ENCODE measurements around the gene BMPR1B. TPM values are rescaled to one million over a fixed set of nuclear protein-coding genes. Genes with fewer than 3 reads are reported as not detected.

The BMPR1B gene
- total RNA-seq, 4 donors from 2014 or later: 0.46 to 1.3 (median 0.88) TPM

DNA sequence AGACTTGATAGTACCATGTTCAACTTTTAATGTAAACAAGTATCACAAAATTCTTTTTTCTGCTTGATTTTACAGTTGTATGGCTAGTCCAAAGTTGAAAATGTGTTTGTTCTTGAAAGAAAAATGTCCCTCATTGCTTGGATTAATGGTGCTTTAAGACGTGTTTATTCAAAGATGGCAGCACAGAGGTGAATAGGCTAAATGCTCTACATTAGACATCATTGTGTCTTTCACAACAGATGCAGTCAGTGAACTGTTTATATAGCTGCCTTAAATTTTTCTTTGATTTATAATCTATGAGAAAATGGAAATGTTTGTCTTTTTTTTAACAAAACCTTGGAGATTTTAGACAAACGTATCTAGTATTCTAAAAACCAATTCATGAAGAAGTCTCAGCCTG, 137.3 kb downstream of the BMPR1B start:
- 81 to 86% methylated on average over 2 of the region's 2 CpGs for WGBS, 2 donors
- no peak overlapping the region for H3K4me3 ChIP-seq (ENCODE audit: low read depth, poor library complexity, severe bottlenecking)
- TF ChIP-seq, protein P1, sequence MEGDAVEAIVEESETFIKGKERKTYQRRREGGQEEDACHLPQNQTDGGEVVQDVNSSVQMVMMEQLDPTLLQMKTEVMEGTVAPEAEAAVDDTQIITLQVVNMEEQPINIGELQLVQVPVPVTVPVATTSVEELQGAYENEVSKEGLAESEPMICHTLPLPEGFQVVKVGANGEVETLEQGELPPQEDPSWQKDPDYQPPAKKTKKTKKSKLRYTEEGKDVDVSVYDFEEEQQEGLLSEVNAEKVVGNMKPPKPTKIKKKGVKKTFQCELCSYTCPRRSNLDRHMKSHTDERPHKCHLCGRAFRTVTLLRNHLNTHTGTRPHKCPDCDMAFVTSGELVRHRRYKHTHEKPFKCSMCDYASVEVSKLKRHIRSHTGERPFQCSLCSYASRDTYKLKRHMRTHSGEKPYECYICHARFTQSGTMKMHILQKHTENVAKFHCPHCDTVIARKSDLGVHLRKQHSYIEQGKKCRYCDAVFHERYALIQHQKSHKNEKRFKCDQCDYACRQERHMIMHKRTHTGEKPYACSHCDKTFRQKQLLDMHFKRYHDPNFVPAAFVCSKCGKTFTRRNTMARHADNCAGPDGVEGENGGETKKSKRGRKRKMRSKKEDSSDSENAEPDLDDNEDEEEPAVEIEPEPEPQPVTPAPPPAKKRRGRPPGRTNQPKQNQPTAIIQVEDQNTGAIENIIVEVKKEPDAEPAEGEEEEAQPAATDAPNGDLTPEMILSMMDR (IDR thresholded peaks at IDR 0.05): no peak
- TF ChIP-seq POLR2A (IDR thresholded peaks at IDR 0.05): no peak
- intact Hi-C loops (cut with DNase I; ENCODE audit: low total_unique reads): no loop called here
- DNase-seq (ENCODE audit: low spot score in 2 of 2): no peak

DNA sequence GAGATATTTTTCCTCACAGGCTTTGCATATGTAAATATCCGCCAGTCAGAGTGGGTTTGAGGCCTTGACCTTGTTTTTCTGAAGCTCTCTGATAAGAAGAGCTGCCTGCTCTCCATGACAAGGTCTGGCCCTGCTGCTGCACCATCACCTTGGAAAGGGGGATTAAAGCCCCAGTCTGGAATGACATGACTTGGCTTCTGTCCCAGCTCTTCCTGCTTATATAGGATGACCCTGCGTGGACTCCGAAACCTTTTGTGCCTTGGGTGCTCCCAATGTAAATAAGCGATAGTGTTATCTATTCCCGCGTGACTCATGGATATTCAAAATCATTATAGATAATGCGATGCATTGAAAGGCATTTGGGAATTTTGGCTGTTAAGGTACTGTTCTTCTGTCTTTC, 139.3 kb downstream of the BMPR1B start:
- intact Hi-C loops (cut with DNase I; ENCODE audit: low total_unique reads): no loop called here
- DNase-seq (ENCODE audit: low spot score in 2 of 2): no peak
- no peak overlapping the region for H3K4me3 ChIP-seq (ENCODE audit: low read depth, poor library complexity, severe bottlenecking)
- TF ChIP-seq, protein P1 (IDR thresholded peaks at IDR 0.05): no peak
- no peak for TF ChIP-seq POLR2A (IDR thresholded peaks at IDR 0.05)
- WGBS, 2 donors: 91 to 93% methylated on average over 7 of the region's 7 CpGs

DNA sequence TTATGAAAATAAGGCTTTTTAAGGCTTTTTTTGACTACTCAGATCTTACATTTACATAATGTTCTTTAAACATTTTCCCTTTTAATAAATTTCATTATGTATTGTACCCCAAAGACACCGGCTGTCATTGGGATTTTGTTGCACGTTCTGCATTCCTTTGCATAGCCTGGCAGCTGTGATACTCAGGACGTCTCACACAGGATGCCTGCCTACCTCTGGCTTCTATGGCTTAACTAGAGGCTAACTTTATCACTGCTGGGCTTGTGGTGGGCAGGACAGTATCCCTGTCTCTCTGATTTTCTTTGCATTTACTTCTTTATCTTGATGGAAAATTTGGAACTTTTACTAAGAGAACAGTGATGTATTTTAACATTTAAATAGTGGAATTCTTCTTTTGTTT, 147.8 kb downstream of the BMPR1B start:
- WGBS, 2 donors: 52 to 53% methylated on average over 3 of the region's 3 CpGs
- intact Hi-C loops (cut with DNase I; ENCODE audit: low total_unique reads): no loop called here
- H3K4me3 ChIP-seq (ENCODE audit: low read depth, poor library complexity, severe bottlenecking): no peak overlapping the region
- DNase-seq (ENCODE audit: low spot score in 2 of 2): no peak
- TF ChIP-seq, protein P1 (IDR thresholded peaks at IDR 0.05): no peak
- TF ChIP-seq POLR2A (IDR thresholded peaks at IDR 0.05): no peak

DNA sequence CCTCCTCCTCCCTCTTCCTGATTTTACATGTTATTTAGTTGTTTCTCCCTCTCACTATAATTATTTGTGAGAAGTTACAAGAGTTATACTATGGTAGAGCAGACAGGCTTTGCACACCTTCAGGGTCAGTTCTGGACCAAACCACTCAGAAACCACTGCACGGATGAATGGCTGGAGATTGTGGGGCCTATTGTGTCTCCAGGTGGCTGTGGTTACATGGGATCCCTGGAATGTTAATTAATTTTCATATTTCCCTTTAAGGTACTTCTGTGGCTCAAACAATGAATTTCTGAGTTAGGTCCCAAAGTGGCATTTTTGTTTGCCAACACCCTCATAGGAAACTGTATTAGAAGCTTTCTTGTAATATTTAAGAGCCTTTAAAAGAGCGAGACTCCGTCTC, 151.9 kb downstream of the BMPR1B start:
- no peak overlapping the region for H3K4me3 ChIP-seq (ENCODE audit: low read depth, poor library complexity, severe bottlenecking)
- WGBS, 2 donors: 90 to 91% methylated on average over 3 of the region's 3 CpGs
- intact Hi-C loops (cut with DNase I; ENCODE audit: low total_unique reads): no loop called here
- TF ChIP-seq, protein P1 (IDR thresholded peaks at IDR 0.05): no peak
- TF ChIP-seq POLR2A (IDR thresholded peaks at IDR 0.05): no peak
- DNase-seq (ENCODE audit: low spot score in 2 of 2): no peak

DNA sequence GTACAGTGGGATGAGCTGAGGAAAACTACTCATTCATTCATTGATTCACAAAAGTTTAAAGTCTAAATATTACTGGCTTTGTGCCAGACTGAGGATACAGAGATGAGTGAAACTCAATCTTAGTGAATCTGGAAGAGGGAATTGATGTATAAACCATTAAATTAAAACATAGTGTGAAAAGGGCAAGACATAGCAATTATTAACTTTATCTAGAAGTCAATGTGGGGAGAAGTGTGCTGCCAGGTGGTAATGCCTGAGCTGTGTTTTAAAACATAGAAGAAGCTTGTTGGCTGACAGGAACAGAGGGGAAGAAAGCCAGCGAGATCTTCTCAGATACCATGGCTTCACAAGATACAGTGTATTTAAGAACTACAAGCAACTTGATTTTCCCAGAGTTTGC, 153.4 kb downstream of the BMPR1B start:
- no peak overlapping the region for H3K4me3 ChIP-seq (ENCODE audit: low read depth, poor library complexity, severe bottlenecking)
- DNase-seq (ENCODE audit: low spot score in 2 of 2): no peak
- TF ChIP-seq, protein P1 (IDR thresholded peaks at IDR 0.05): no peak
- TF ChIP-seq POLR2A (IDR thresholded peaks at IDR 0.05): no peak
- intact Hi-C loops (cut with DNase I; ENCODE audit: low total_unique reads): no loop called here
- WGBS, 2 donors: 89 to 96% methylated on average over 1 of the region's 1 CpG

DNA sequence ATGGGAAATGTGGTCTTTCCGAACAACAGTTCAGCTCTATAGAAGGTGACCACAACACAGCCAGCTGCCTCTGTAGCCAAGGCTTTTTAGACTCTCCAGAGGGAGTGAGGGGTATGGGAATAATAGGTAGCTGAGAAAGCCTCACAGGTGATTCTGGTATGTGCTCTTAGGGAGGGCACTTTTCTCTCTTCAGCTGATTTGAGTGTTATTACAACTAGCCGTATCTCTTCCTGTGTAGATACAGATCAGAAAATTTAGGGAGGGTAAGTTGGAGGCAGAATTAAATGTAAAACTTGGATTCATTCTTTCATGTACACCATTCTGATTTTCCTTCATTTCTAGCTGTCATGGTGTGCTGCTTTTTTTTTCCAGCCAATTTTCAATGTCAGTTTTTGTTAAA, 154.9 kb downstream of the BMPR1B start:
- WGBS, 2 donors: 72 to 77% methylated on average over 2 of the region's 2 CpGs
- TF ChIP-seq, protein P1 (IDR thresholded peaks at IDR 0.05): no peak
- intact Hi-C loops (cut with DNase I; ENCODE audit: low total_unique reads): no loop called here
- no peak overlapping the region for H3K4me3 ChIP-seq (ENCODE audit: low read depth, poor library complexity, severe bottlenecking)
- no peak for DNase-seq (ENCODE audit: low spot score in 2 of 2)

Measured in lower leg skin (tissue), 4 donors.